ENCODE measurements around the gene AFF2. TPM values are rescaled to one million over a fixed set of nuclear protein-coding genes. Genes with fewer than 3 reads are reported as not detected.

The AFF2 gene
- total and polyA plus RNA-seq, 2 experiments from 2014 or later: 0.31 to 0.54 TPM

DNA sequence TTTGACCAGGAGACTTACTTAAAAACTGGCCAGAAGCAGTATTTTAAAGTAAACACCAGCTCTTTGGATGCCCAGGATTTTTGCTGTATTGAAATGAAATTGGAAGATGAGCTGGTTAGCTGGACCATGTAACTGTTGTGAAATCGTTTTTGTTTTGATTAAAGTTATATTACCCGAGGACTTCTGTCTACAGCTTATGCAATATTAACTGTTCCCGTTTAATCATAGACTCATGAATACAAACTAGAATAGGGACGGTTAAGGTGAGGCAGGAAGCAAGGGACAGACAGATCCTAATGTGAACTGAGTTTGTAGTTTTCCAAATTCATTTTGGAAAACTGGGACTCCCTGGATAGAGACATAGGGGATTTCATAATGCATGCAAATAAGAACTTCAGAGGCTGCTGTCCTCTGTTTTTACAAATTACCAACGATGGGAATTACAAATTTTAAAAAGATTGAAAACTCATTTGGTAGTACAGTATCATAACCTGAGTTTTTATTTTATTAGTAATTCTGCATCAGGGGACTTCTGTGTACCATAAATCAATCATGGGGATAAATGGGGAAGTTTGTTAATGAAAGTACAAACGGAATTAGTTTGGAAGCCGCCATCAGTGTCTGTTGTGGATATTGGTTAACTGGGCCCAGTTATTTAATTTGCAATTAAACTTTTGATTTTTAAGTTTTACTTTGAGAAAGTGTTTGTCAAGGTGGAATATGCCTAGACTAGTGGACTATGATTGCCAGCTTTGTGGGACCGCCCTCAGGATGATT lies 304.4 kb downstream of the AFF2 start:
- Histone ChIP-seq H3K9me2 (ENCODE audit: insufficient read depth) (no peaks in the 10 kb centered on the region), H3K27me3 (replicated peaks; ENCODE audit: insufficient read depth) (no peaks in the 10 kb centered on the region), H3K4me1 (ENCODE audit: insufficient read depth) (no peaks in the 10 kb centered on the region), H3K27ac (no peak overlapping the region), H2AFZ (no peak overlapping the region), H3K79me2 (ENCODE audit: insufficient read depth) (no peaks in the 10 kb centered on the region), H3K4me3 (no peak overlapping the region), H3K4me2 (ENCODE audit: unreplicated experiment) (no peak overlapping the region), H3K36me3 (ENCODE audit: low read depth) (no peaks in the 10 kb centered on the region), H3K9ac (no peak overlapping the region), H4K20me1 (ENCODE audit: insufficient read depth) (no peaks in the 10 kb centered on the region), H3F3A (ENCODE audit: insufficient read depth) (no peaks in the 10 kb centered on the region), H3K9me3 (ENCODE audit: low read depth) (no peaks in the 10 kb centered on the region)
- 35 to 36% methylated on average over 8 of the region's 8 CpGs for WGBS, 2 experiments (ENCODE audit: low coverage in 1 of 2, low lambda C conversion rate in 2 of 2, missing lambda C conversion rate in 2 of 2)
- TF ChIP-seq EZH2phosphoT487 (IDR thresholded peaks at IDR 0.05; ENCODE audit: insufficient read depth, low read depth) (no peak), EZH2 (IDR thresholded peaks at IDR 0.05; ENCODE audit: insufficient read depth, poor library complexity, severe bottlenecking) (no peak)
- peak; percentile 14 for DNase-seq
- in situ Hi-C loops (cut with MboI): no loop called here

- H3K4me3 ChIP-seq: no peak overlapping the region
- TF ChIP-seq EZH2phosphoT487 (IDR thresholded peaks at IDR 0.05; ENCODE audit: insufficient read depth, low read depth) (no peak), EZH2 (IDR thresholded peaks at IDR 0.05; ENCODE audit: insufficient read depth, poor library complexity, severe bottlenecking) (no peak)
- H2AFZ ChIP-seq: no peak overlapping the region
- H3K4me2 ChIP-seq (ENCODE audit: unreplicated experiment): no peak overlapping the region
- no peaks in the 10 kb centered on the region for H3K9me2 ChIP-seq (ENCODE audit: insufficient read depth)
- H3K79me2 ChIP-seq (ENCODE audit: insufficient read depth): no peaks in the 10 kb centered on the region
- no peaks in the 10 kb centered on the region for H3K36me3 ChIP-seq (ENCODE audit: low read depth)
- H4K20me1 ChIP-seq (ENCODE audit: insufficient read depth): no peaks in the 10 kb centered on the region
- no peaks in the 10 kb centered on the region for H3F3A ChIP-seq (ENCODE audit: insufficient read depth)
- no peak overlapping the region for H3K9ac ChIP-seq
- H3K27me3 ChIP-seq (replicated peaks; ENCODE audit: insufficient read depth): no peaks in the 10 kb centered on the region
- no peaks in the 10 kb centered on the region for H3K4me1 ChIP-seq (ENCODE audit: insufficient read depth)
- 75 to 88% methylated on average over 10 to 17 of the region's 17 CpGs for WGBS, 2 experiments (ENCODE audit: low coverage in 1 of 2, low lambda C conversion rate in 2 of 2, missing lambda C conversion rate in 2 of 2)
- H3K27ac ChIP-seq: no peak overlapping the region
- DNase-seq: no peak
- in situ Hi-C loops (cut with MboI): no loop called here
- H3K9me3 ChIP-seq (ENCODE audit: low read depth): no peaks in the 10 kb centered on the region
Observed at GRCh38 chrX:148806145-148806870, 305.9 kb downstream of the AFF2 start.

DNA sequence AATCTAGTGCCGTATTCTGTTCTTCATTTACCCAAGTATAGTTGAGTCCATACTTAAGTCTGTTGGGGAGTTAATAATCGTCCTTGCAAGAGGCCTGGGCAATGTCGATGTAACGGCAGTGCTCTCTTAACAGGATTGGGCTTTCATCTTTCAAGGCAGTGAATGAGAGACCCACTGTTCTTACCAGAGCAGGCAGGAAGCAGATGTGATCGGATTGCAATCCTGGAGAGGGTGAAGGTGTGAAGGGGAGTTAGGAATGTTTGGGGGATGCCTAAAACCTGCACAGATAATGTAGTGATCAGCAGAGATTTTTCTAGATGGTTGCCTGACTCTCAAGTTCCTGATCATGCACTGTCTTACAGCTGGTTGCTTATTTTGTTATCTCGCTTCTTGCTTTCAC lies 308.4 kb downstream of the AFF2 start:
- Histone ChIP-seq H2AFZ (no peak overlapping the region), H3K27ac (no peak overlapping the region), H3K9me2 (ENCODE audit: insufficient read depth) (no peaks in the 10 kb centered on the region), H3K4me1 (ENCODE audit: insufficient read depth) (no peaks in the 10 kb centered on the region), H3K4me2 (ENCODE audit: unreplicated experiment) (no peak overlapping the region), H3K36me3 (ENCODE audit: low read depth) (no peaks in the 10 kb centered on the region), H3F3A (ENCODE audit: insufficient read depth) (no peaks in the 10 kb centered on the region), H3K9ac (no peak overlapping the region), H3K9me3 (ENCODE audit: low read depth) (no peaks in the 10 kb centered on the region), H4K20me1 (ENCODE audit: insufficient read depth) (no peaks in the 10 kb centered on the region), H3K79me2 (ENCODE audit: insufficient read depth) (no peaks in the 10 kb centered on the region), H3K27me3 (replicated peaks; ENCODE audit: insufficient read depth) (no peaks in the 10 kb centered on the region), H3K4me3 (no peak overlapping the region)
- no peak for TF ChIP-seq EZH2 (IDR thresholded peaks at IDR 0.05; ENCODE audit: insufficient read depth, poor library complexity, severe bottlenecking)
- 56 to 59% methylated on average over 6 of the region's 6 CpGs for WGBS, 2 experiments (ENCODE audit: low coverage in 1 of 2, low lambda C conversion rate in 2 of 2, missing lambda C conversion rate in 2 of 2)
- in situ Hi-C loops (cut with MboI): no loop called here
- DNase-seq: no peak

- no peak overlapping the region for H3K9ac ChIP-seq
- H3K27ac ChIP-seq: no peak overlapping the region
- H3K9me3 ChIP-seq (ENCODE audit: low read depth): no peaks in the 10 kb centered on the region
- H3K79me2 ChIP-seq (ENCODE audit: insufficient read depth): no peaks in the 10 kb centered on the region
- no peak for TF ChIP-seq EZH2phosphoT487 (IDR thresholded peaks at IDR 0.05; ENCODE audit: insufficient read depth, low read depth)
- TF ChIP-seq EZH2 (IDR thresholded peaks at IDR 0.05; ENCODE audit: insufficient read depth, poor library complexity, severe bottlenecking): no peak
- no peak overlapping the region for H3K4me3 ChIP-seq
- DNase-seq: peak; percentile 30
- no peak overlapping the region for H3K4me2 ChIP-seq (ENCODE audit: unreplicated experiment)
- H2AFZ ChIP-seq: no peak overlapping the region
- H3K9me2 ChIP-seq (ENCODE audit: insufficient read depth): no peaks in the 10 kb centered on the region
- H3K27me3 ChIP-seq (replicated peaks; ENCODE audit: insufficient read depth): no peaks in the 10 kb centered on the region
- WGBS, 2 experiments (ENCODE audit: low coverage in 1 of 2, low lambda C conversion rate in 2 of 2, missing lambda C conversion rate in 2 of 2): 17 to 22% methylated on average over 5 of the region's 5 CpGs
- H4K20me1 ChIP-seq (ENCODE audit: insufficient read depth): no peaks in the 10 kb centered on the region
- no peaks in the 10 kb centered on the region for H3K36me3 ChIP-seq (ENCODE audit: low read depth)
- in situ Hi-C loops (cut with MboI): no loop called here
- no peaks in the 10 kb centered on the region for H3F3A ChIP-seq (ENCODE audit: insufficient read depth)
- H3K4me1 ChIP-seq (ENCODE audit: insufficient read depth): no peaks in the 10 kb centered on the region
Observed at GRCh38 chrX:148811236-148811635, 310.8 kb downstream of the AFF2 start.
